ENCODE data around the gene LYPD3.

Gene LYPD3

GRCh38 chr19:43435775-43436174 lies 29.6 kb downstream of the LYPD3 start:
- no peak for DNase-seq (ENCODE audit: low read depth in 2 of 2, low spot score in 1 of 2)

DNA sequence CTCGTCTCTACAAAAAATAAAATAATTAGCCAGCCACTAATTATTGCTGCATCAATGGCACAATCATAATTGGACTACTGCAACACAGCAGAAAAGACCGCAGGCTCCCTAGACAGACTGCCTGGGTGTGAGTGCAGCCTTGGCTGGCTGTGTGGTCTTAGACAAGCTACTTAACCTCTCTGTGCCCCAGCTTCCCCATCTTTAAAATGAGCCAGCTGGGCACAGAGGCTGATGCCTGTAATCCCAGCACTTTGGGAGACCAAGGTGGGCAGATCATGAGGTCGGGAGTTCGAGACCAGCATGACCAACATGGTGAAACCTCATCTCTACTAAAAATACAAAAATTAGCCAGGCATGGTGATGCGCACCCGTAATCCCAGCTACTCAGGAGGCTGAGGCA lies 31.7 kb downstream of the LYPD3 start:
- no peak for DNase-seq (ENCODE audit: low read depth in 2 of 2, low spot score in 1 of 2)

- DNase-seq (ENCODE audit: low read depth in 2 of 2, low spot score in 1 of 2) = no peak
These were observed 32.1 kb downstream of the LYPD3 start for GRCh38 chr19:43433358-43433673.

- DNase-seq (ENCODE audit: low read depth in 2 of 2, low spot score in 1 of 2) = no peak
These were observed 34.4 kb downstream of the LYPD3 start for GRCh38 chr19:43430976-43431375.

GRCh38 chr19:43430142-43430710 lies 35.2 kb downstream of the LYPD3 start:
- DNase-seq (ENCODE audit: low read depth in 2 of 2, low spot score in 1 of 2) = no peak

GRCh38 chr19:43429395-43429794 lies 36.0 kb downstream of the LYPD3 start:
- DNase-seq (ENCODE audit: low read depth in 2 of 2, low spot score in 1 of 2) = no peak

DNA sequence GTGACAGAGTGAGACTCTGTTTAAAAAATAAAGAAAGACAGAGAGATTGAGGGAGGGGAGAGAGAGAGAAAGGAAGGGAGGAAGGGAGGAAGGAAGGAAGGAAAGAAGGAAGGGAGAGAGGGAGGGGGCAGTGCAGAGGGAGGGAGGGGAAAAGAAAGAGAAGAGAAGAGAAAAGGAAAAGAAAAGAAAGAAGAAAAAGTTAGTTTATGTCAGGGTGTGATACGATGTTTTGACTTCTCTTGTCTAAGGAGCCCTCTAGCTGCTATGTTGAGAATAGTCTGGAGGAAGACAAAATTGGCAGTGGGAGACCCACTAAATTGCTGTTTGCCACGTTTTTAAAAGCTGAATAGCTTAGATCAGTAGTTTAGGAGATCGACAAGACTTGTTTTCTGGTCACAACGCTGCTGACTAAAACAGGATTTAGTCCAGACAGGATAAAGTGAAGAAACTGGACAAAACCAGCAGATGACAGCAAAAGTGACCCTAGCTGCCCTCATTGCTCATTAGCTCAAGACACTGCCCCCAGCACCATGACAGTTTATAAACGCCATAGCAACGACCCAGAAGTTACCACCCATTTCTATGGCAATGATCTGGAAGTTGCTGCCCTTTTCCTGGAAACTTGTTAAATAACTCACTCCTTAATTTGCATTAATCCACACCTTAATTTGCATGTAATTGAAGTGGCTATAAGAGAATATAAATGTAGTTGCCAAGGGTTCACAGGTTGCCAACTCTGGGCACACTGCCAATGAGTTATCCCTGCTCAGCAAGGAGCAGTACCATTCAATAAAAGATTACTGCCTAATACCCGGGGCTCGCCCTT lies 39.6 kb downstream of the LYPD3 start:
- no peak for DNase-seq (ENCODE audit: low read depth in 2 of 2, low spot score in 1 of 2)

DNA sequence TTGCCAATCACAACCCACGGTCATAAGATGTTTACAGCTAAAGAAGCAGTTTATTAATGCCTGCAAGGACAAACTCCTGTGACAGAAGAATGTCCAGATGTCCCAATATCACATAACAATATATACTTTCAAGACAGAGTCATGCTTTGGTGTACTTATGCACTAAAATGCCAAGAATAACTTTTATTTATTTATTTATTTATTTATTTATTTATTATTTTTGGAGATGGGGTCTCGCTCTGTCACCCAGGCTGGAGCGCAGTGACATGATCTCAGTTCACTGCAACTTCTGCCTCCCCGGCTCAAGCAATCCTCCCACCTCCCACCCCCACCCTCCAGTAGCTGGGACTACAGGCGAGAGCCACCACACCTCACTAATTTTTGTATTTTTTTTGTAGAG lies 41.6 kb downstream of the LYPD3 start:
- no peak for DNase-seq (ENCODE audit: low read depth in 2 of 2, low spot score in 1 of 2)

DNA sequence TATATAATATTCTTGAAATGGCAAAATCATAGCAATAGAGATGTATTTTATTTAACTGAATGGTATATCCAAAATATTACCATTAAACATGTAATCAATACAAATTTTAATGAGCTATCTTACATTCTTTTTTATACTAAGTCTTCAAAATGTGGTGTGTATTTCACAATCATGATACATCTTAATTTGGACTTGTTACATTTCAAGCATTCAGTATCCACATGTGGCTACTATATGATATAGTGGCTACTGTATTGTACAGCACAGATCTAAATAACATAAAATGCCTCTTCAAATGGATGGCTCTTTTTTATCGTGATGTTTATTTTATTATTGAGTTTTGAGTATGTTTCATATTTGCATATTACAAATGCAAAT lies 42.7 kb downstream of the LYPD3 start:
- DNase-seq (ENCODE audit: low read depth in 2 of 2, low spot score in 1 of 2) = no peak

DNA sequence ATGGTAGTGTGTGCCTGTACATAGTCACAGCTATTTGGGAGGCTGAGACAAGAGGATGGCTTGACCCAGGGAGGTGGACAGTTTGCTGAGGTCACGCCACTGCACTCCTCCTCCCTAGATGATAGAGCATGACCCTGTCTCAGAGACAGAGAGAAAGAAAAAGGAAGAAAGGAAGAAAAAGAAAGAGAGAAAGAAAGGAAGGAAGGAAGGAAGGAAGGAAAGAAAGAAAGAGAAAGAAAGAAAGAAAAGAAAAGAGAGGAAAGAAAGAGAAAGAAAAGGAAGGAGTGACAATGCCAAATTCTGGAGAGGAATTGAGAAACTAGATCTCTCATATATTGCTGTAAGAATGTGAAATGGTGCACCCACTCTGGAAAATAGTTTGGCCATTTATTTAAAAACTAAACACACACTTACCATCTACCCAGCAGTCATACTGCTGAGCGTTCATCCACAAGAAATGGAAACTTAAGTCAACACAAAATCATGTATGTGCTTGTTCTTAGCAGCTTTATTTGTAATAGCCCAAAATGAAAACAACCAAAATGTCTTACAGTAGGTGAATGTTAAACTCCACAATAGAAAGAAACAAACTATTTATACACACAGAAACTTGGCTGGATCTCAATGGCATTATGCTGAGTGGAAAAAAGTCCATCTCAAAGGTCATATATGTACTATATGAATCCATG lies 43.3 kb downstream of the LYPD3 start:
- DNase-seq (ENCODE audit: low read depth in 2 of 2, low spot score in 1 of 2) = no peak

GRCh38 chr19:43420954-43421353 lies 44.5 kb downstream of the LYPD3 start:
- no peak for DNase-seq (ENCODE audit: low read depth in 2 of 2, low spot score in 1 of 2)

GRCh38 chr19:43416951-43417623 lies 48.3 kb downstream of the LYPD3 start:
- DNase-seq (ENCODE audit: low read depth in 2 of 2, low spot score in 1 of 2) = no peak

DNA sequence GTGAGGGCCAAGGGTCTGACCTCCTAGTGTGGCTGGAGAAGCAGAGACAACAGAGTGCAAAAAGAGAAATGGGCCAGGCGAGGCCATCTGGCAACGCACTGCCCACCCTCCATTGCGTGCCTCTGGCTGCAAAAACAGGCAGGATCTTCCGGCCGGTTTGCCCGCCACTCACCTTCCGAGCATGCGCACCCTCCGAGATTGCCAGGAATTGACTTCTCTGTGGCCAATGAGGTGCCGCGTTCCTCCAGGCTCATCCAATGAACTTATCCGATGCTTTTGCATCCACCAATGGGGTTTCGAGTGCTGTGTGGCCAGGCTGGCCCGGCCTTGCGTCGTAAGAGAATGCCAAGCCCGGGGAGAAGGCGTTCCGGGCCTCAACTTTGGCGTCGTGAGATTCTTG lies 50.9 kb downstream of the LYPD3 start, which contains the start of gene TEX101:
Gene TEX101, plus strand, starts transcription at position 337 of the 400 bp plus-strand sequence. CDS start 1,030 bp downstream, outside the sequence.
- DNase-seq (ENCODE audit: low read depth in 2 of 2, low spot score in 1 of 2) = no peak

- DNase-seq (ENCODE audit: low read depth in 2 of 2, low spot score in 1 of 2) = no peak
These were observed 53.0 kb downstream of the LYPD3 start for GRCh38 chr19:43412441-43412840.

All from stimulated activated CD8-positive, alpha-beta memory T cell treated with anti-CD3 and anti-CD28 coated beads, Interleukin-4, amount 100 ng/mL, for 4 hours (primary cell).